Thymus (tissue), 14 donors: Measurements from ENCODE around the gene VWA5A. TPM values are rescaled to one million over a fixed set of nuclear protein-coding genes. Genes with fewer than 3 reads are reported as not detected.
A peak's percentile ranks its signal among the peaks of the same experiment; 100 is the strongest.

Experiments used
- DNase-seq, 9 donors: peaks; one replicate each; pipeline ENCODE4 v3.0.0-alpha.2; 2013; ENCODE audit warnings: low spot score in 9 of 9, low read depth in 6 of 9, missing footprints in 1 of 9
- H3K27ac ChIP-seq, 2 donors: one replicate each; pipeline ENCODE4 v1.5.1; 2013; ENCODE audit warnings: control low read depth in 1 of 2, low read depth in 1 of 2, low read length in 1 of 2, mild to moderate bottlenecking in 1 of 2, moderate library complexity in 1 of 2
- H3K27me3 ChIP-seq, 2 donors: one replicate each; pipeline ENCODE4 v1.5.1; 2013; ENCODE audit warnings: low read length in 1 of 2; ENCODE audit not compliant: control insufficient read depth in 2 of 2, insufficient read depth in 1 of 2
- H3K36me3 ChIP-seq, 2 donors: one replicate each; pipeline ENCODE4 v1.5.1; 2013; ENCODE audit warnings: low read length in 1 of 2, mild to moderate bottlenecking in 1 of 2, moderate library complexity in 1 of 2; ENCODE audit not compliant: control insufficient read depth in 2 of 2, insufficient read depth in 2 of 2
- H3K4me1 ChIP-seq, 2 donors: one replicate each; pipeline ENCODE4 v1.5.1; 2013; ENCODE audit warnings: low read length in 2 of 2; ENCODE audit not compliant: control insufficient read depth in 2 of 2, insufficient read depth in 2 of 2
- H3K4me3 ChIP-seq, 2 donors: one replicate each; pipeline ENCODE4 v1.5.1; 2013; ENCODE audit warnings: low read length in 2 of 2, control low read depth in 1 of 2, mild to moderate bottlenecking in 1 of 2
- H3K9me3 ChIP-seq, 2 donors: one replicate each; pipeline ENCODE4 v1.5.1; 2013; ENCODE audit warnings: low read length in 1 of 2, mild to moderate bottlenecking in 1 of 2; ENCODE audit not compliant: control insufficient read depth in 2 of 2, insufficient read depth in 1 of 2
- WGBS: extraction: QIAGEN DNeasy Blood & Tissue Kit; methylation state at CpG from one replicate; pipeline ENCODE4 v1.1.7; 2013; 5-methylcytosine and 5-hydroxymethylcytosine counted together
- long read RNA-seq, 10 donors: transcript quantifications; one replicate each; lab custom pipeline, GENCODE V29; 2026
- polyA plus RNA-seq: library from polyadenylated mRNA; stranded (reverse); fragments of 200-250 nt; gene quantifications from one replicate; pipeline ENCODE4 v1.2.3, GENCODE V29; 2013
- total RNA-seq: library from RNA; stranded (reverse); fragments of 120-200 nt; gene quantifications from one replicate; pipeline ENCODE4 v1.2.4, GENCODE V29; 2013
- donor health status: healthy.

The VWA5A gene, protein sequence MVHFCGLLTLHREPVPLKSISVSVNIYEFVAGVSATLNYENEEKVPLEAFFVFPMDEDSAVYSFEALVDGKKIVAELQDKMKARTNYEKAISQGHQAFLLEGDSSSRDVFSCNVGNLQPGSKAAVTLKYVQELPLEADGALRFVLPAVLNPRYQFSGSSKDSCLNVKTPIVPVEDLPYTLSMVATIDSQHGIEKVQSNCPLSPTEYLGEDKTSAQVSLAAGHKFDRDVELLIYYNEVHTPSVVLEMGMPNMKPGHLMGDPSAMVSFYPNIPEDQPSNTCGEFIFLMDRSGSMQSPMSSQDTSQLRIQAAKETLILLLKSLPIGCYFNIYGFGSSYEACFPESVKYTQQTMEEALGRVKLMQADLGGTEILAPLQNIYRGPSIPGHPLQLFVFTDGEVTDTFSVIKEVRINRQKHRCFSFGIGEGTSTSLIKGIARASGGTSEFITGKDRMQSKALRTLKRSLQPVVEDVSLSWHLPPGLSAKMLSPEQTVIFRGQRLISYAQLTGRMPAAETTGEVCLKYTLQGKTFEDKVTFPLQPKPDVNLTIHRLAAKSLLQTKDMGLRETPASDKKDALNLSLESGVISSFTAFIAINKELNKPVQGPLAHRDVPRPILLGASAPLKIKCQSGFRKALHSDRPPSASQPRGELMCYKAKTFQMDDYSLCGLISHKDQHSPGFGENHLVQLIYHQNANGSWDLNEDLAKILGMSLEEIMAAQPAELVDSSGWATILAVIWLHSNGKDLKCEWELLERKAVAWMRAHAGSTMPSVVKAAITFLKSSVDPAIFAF
- total RNA-seq (6.0 TPM), polyA plus RNA-seq (15.8 TPM)
- long read RNA-seq, donor 1, result 0 reads
- long read RNA-seq, donor 2, result 0 reads
- long read RNA-seq, donor 3, partial matches to known transcripts, result 0 of 2 reads
- long read RNA-seq, donor 3, other reads (novel, unspliced or antisense), result 0 of 2 reads
- long read RNA-seq, donor 4, result 0 reads
- long read RNA-seq, donor 5, partial matches to known transcripts, result 0 of 2 reads
- long read RNA-seq, donor 5, other reads (novel, unspliced or antisense), result 0 of 2 reads
- long read RNA-seq, donor 6, partial matches to known transcripts, result 0 of 1 reads
- long read RNA-seq, donor 6, other reads (novel, unspliced or antisense), result 0 of 1 reads
- long read RNA-seq, donor 7, result 0 reads
- long read RNA-seq, donor 8, result 0 reads
- long read RNA-seq, donor 9, partial matches to known transcripts, result 0 of 1 reads
- long read RNA-seq, donor 9, other reads (novel, unspliced or antisense), result 0 of 1 reads
- long read RNA-seq, donor 10, result 0 reads

- Histone ChIP-seq H3K4me3 (peak within 1 kb of the TSS; percentile 41 to 44), H3K4me1 (peaks cover 2 to 4% of the 10 kb centered on the region in 2 donors), H3K9me3 (no peaks in the 10 kb centered on the region), H3K27me3 (no peaks in the 10 kb centered on the region), H3K27ac (no peak within 1 kb of the TSS), H3K36me3 (no peaks in the 10 kb centered on the region)
- peak; percentile 45 to 86 (median 59) for DNase-seq
- WGBS, result 5% methylated on average over 16 of the region's 16 CpGs
These were observed at the start of gene VWA5A for GRCh38 chr11:124114942-124115781. Gene VWA5A, plus strand, starts transcription at chr11:124115450. Its CDS starts 2,062 bp downstream, at chr11:124117512.

GRCh38 chr11:124068601-124069110, 46.6 kb upstream of the VWA5A start:
- H3K27me3 ChIP-seq, result peaks cover 3 to 5% of the 10 kb centered on the region in 2 donors
- no peaks in the 10 kb centered on the region for H3K4me1 ChIP-seq
- no peak overlapping the region for H3K4me3 ChIP-seq
- DNase-seq, result no peak
- 80% methylated on average over 4 of the region's 4 CpGs for WGBS
- no peaks in the 10 kb centered on the region for H3K36me3 ChIP-seq
- H3K27ac ChIP-seq, result no peak overlapping the region
- no peaks in the 10 kb centered on the region for H3K9me3 ChIP-seq

DNA sequence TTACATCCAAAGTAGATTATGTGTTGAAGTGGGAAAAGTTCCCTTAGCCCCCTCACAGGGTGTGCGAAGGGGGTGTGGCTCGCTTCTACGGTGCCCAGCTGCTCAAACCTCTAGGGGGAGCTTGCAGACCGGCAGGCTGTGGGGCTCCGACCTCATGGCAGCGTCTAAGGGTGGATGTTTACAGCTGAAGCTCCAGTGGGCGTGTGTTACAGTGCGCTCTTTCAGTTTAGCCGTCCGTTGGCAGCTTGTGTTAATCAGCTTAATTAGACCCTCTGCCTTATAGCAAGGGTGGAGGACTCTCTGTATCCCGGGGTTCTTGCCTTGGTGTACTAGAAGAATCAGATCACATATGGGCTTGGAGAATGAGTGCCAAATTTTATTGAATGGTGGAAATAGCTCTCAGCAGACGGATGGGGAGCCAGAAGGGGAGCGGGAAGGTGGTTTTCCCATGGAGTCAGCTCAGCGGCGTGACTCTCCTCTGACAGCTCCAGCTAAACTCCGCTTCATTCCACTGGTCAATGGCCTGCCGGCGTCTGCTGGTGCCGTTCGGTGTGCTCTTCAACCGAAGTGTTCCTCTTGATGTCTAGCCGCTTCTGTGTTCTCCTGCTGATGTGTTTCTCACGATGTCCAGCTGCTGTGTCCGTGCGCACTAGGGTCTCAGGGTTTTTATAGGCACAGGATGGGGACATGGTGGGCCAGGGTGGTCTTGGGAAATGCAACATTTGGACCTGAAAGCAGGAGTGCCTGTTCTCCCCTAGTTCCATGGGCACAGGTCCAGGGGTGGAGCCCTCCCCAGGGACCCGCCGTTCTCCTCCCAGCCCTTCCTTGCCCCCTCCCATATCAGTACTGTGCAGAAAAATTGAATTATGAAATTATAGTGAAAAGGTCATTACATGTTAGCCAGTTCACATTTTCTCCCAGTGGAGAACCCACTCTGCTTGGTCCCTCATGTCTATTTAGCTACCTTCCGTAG, 45.5 kb upstream of the VWA5A start:
- 60% methylated on average over 28 of the region's 28 CpGs for WGBS
- no peaks in the 10 kb centered on the region for H3K4me1 ChIP-seq
- no peak overlapping the region for H3K27ac ChIP-seq
- H3K36me3 ChIP-seq, result no peaks in the 10 kb centered on the region
- no peaks in the 10 kb centered on the region for H3K9me3 ChIP-seq
- no peak overlapping the region for H3K4me3 ChIP-seq
- peak in 8 of 9 donors; percentile 12 to 65 (median 33) for DNase-seq
- peaks cover 3 to 5% of the 10 kb centered on the region in 2 donors for H3K27me3 ChIP-seq

GRCh38 chr11:124070915-124071622, 44.2 kb upstream of the VWA5A start:
- Histone ChIP-seq H3K36me3 (no peaks in the 10 kb centered on the region), H3K27ac (no peak overlapping the region), H3K4me3 (no peak overlapping the region), H3K4me1 (peaks cover 0 to 5% of the 10 kb centered on the region in 2 donors), H3K27me3 (peaks cover 3 to 16% of the 10 kb centered on the region in 2 donors), H3K9me3 (no peaks in the 10 kb centered on the region)
- WGBS, result 2% methylated on average over 8 of the region's 8 CpGs
- peak; percentile 6 to 73 (median 40) for DNase-seq

- Histone ChIP-seq H3K4me3 (no peak overlapping the region), H3K36me3 (no peaks in the 10 kb centered on the region), H3K4me1 (peaks cover 0 to 6% of the 10 kb centered on the region in 2 donors), H3K27ac (no peak overlapping the region), H3K9me3 (no peaks in the 10 kb centered on the region), H3K27me3 (peaks cover 3 to 21% of the 10 kb centered on the region in 2 donors)
- DNase-seq, result no peak
- WGBS, result 95% methylated on average over 4 of the region's 4 CpGs
These were observed 43.7 kb upstream of the VWA5A start for GRCh38 chr11:124071623-124071948.

DNA sequence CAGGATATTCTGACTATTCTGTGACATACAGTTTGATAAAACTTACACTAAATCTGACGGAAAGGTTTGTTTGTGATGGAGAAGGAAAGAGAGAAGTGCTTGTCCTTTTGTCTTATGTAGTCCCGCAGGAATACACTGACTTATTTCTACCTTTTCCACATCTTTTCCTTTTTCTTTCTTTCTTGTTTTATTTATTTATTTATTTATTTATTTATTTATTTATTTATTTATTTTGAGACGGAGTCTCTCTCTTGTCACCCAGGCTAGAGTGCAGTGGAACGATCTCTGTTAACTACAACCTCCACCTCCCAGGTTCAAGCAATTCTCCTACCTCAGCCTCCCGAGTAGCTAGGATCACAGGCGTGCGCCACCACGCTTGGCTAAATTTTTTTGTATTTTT, 43.1 kb upstream of the VWA5A start:
- H3K36me3 ChIP-seq, result no peaks in the 10 kb centered on the region
- no peak overlapping the region for H3K27ac ChIP-seq
- H3K27me3 ChIP-seq, result peaks cover 3 to 22% of the 10 kb centered on the region in 2 donors
- DNase-seq, result no peak
- WGBS, result 96% methylated on average over 8 of the region's 8 CpGs
- H3K4me1 ChIP-seq, result peaks cover 0 to 6% of the 10 kb centered on the region in 2 donors
- no peaks in the 10 kb centered on the region for H3K9me3 ChIP-seq
- H3K4me3 ChIP-seq, result no peak overlapping the region

- WGBS, result 97% methylated on average over 5 of the region's 5 CpGs
- DNase-seq, result no peak
- Histone ChIP-seq H3K4me3 (no peak overlapping the region), H3K27ac (no peak overlapping the region), H3K27me3 (peaks cover 3 to 22% of the 10 kb centered on the region in 2 donors), H3K9me3 (no peaks in the 10 kb centered on the region), H3K4me1 (peaks cover 0 to 6% of the 10 kb centered on the region in 2 donors), H3K36me3 (no peaks in the 10 kb centered on the region)
These were observed 40.7 kb upstream of the VWA5A start for GRCh38 chr11:124074554-124074953.
